SK-N-SH (cell line): ENCODE data around the gene SMIM5. TPM values are rescaled to one million over a fixed set of nuclear protein-coding genes. Genes with fewer than 3 reads are reported as not detected.

Experiments
- CTCF ChIA-PET: fragments of 300-600, 350-600 bp; formaldehyde crosslinking; extraction: SDS; loops from one replicate; lab custom pipeline; 2021; lab: Yijun Ruan, JAX
- POLR2A ChIA-PET: fragments of 350-600 bp; sonication (Branson Sonifier 250); formaldehyde crosslinking; extraction: SDS; loops from one replicate; lab custom pipeline; 2020; ENCODE audit warnings: antibody characterized with exemption, inconsistent platforms; lab: Yijun Ruan, JAX
- DNase-seq: peaks from one replicate; pipeline ENCODE4 v3.0.0; 2012
- H2AFZ ChIP-seq: fragments of 200-600 bp; sonication (generic); 2 replicates; pipeline ENCODE4 v1.8.1; 2016; ENCODE audit warnings: antibody characterized with exemption, mild to moderate bottlenecking, low read depth
- H3F3A ChIP-seq: fragments of 200-600 bp; sonication (generic); replicated peaks from 2 replicates; pipeline ENCODE3; 2016; ENCODE audit warnings: antibody characterized with exemption, mild to moderate bottlenecking; ENCODE audit not compliant: insufficient read depth
- H3K27ac ChIP-seq, 2 experiments: fragments of 200-500 bp in 1 of 2; fragments of 200-600 bp in 1 of 2; sonication (Bioruptor generic) in 1 of 2; sonication (generic), shearing (Covaris generic) in 1 of 2; 2 replicates each; pipeline versions ENCODE4 v1.5.1 to v1.6.1; 2014 to 2016; ENCODE audit warnings: low read depth in 2 of 2, inconsistent platforms in 1 of 2, low read length in 1 of 2, mild to moderate bottlenecking in 1 of 2, mixed read lengths in 1 of 2
- H3K27me3 ChIP-seq: fragments of 200-600 bp; sonication (generic), shearing (Covaris generic); 2 replicates; pipeline ENCODE4 v1.6.1; 2016; ENCODE audit warnings: mixed run types; ENCODE audit not compliant: insufficient read depth
- H3K36me3 ChIP-seq, 2 experiments: fragments of 200-500 bp in 1 of 2; fragments of 200-600 bp in 1 of 2; sonication (Bioruptor generic) in 1 of 2; sonication (generic) in 1 of 2; replicated peaks in 1 of 2; 2 replicates each; pipeline versions ENCODE3 to v1.5.1; 2014 to 2016; ENCODE audit warnings: low read length in 1 of 2, mild to moderate bottlenecking in 1 of 2; ENCODE audit not compliant: insufficient read depth in 2 of 2, control insufficient read depth in 1 of 2
- H3K4me1 ChIP-seq, 2 experiments: fragments of 200-500 bp in 1 of 2; fragments of 200-600 bp in 1 of 2; sonication (Bioruptor generic) in 1 of 2; sonication (generic), shearing (Covaris generic) in 1 of 2; 2 replicates each; pipeline versions ENCODE4 v1.5.1 to v1.6.1; 2014 to 2016; ENCODE audit warnings: low read depth in 1 of 2, low read length in 1 of 2, mixed run types in 1 of 2; ENCODE audit not compliant: insufficient read depth in 2 of 2, control insufficient read depth in 1 of 2
- H3K4me2 ChIP-seq: fragments of 200-600 bp; sonication (generic), shearing (Covaris generic); 2 replicates; pipeline ENCODE4 v1.6.1; 2017; ENCODE audit warnings: mixed run types
- H3K4me3 ChIP-seq, 2 experiments: fragments of 200-500 bp in 1 of 2; fragments of 200-600 bp in 1 of 2; sonication (Bioruptor generic) in 1 of 2; sonication (generic), shearing (Covaris generic) in 1 of 2; 2 replicates each; pipeline versions ENCODE4 v1.5.1 to v1.8.1; 2014 to 2016; ENCODE audit warnings: low read depth in 2 of 2, inconsistent platforms in 1 of 2, low read length in 1 of 2, mild to moderate bottlenecking in 1 of 2, mixed read lengths in 1 of 2, moderate library complexity in 1 of 2
- H3K79me2 ChIP-seq: fragments of 200-600 bp; sonication (generic); 2 replicates; pipeline ENCODE4 v1.8.1; 2017; ENCODE audit warnings: mild to moderate bottlenecking; ENCODE audit not compliant: insufficient read depth
- H3K9ac ChIP-seq: fragments of 200-600 bp; sonication (generic); 2 replicates; pipeline ENCODE4 v1.6.1; 2017; ENCODE audit warnings: mixed run types
- H3K9me2 ChIP-seq: fragments of 200-600 bp; sonication (generic); 2 replicates; pipeline ENCODE4 v1.6.1; 2017; ENCODE audit warnings: mixed run types
- H3K9me3 ChIP-seq: fragments of 200-600 bp; sonication (generic); 2 replicates; pipeline ENCODE4 v1.6.1; 2017; ENCODE audit warnings: mixed run types, mild to moderate bottlenecking, moderate library complexity
- H4K20me1 ChIP-seq: fragments of 200-600 bp; sonication (generic); 2 replicates; pipeline ENCODE4 v1.6.1; 2017; ENCODE audit warnings: mild to moderate bottlenecking, mixed run types; ENCODE audit not compliant: insufficient read depth
- ELF1 ChIP-seq: IDR thresholded peaks from 2 replicates; pipeline ENCODE4 v1.4.0; 2012
- FOXJ3 ChIP-seq: sonication (generic); formaldehyde crosslinking; IDR thresholded peaks from 2 replicates; pipeline ENCODE4 v1.5.1; 2020; ENCODE audit warnings: mild to moderate bottlenecking, missing genetic modification reagents
- FOXM1 ChIP-seq: IDR thresholded peaks from 2 replicates; pipeline ENCODE4 v1.4.0; 2012; ENCODE audit warnings: low read depth, mild to moderate bottlenecking
- JUND ChIP-seq: IDR thresholded peaks from 2 replicates; pipeline ENCODE4 v1.4.0; 2012
- MEF2A ChIP-seq: IDR thresholded peaks from 2 replicates; pipeline ENCODE4 v1.4.0; 2012; ENCODE audit warnings: low read depth, borderline replicate concordance
- RXRA ChIP-seq: IDR thresholded peaks from 2 replicates; pipeline ENCODE4 v1.4.0; 2012; ENCODE audit warnings: low read depth, mild to moderate bottlenecking, borderline replicate concordance
- SIN3A ChIP-seq: IDR thresholded peaks from 2 replicates; pipeline ENCODE4 v1.6.1; 2012; ENCODE audit warnings: low read depth, mild to moderate bottlenecking, low read length, moderate library complexity, borderline replicate concordance
- SMC3 ChIP-seq: IDR thresholded peaks from 2 replicates; pipeline ENCODE4 v1.6.1; 2012; ENCODE audit warnings: low read depth, low read length, improper control_type of control experiment
- YY1 ChIP-seq: IDR thresholded peaks from 2 replicates; pipeline ENCODE4 v1.4.0; 2012; ENCODE audit warnings: low read depth, mild to moderate bottlenecking
- WGBS: methylation state at CpG from one replicate; pipeline ENCODE4 v1.1.6; 2017; ENCODE audit warnings: low lambda C conversion rate; 5-methylcytosine and 5-hydroxymethylcytosine counted together
- polyA plus RNA-seq, 3 experiments: library from polyadenylated mRNA; depleted of rRNA; stranded (reverse); fragments of >200 nt; gene quantifications; 2 replicates each; pipeline ENCODE4 v1.2.3, GENCODE V29; 2012
- TF ChIP-seq, protein P1 (sequence below): IDR thresholded peaks from 2 replicates; pipeline ENCODE4 v1.4.0; 2012; ENCODE audit warnings: low read depth, borderline replicate concordance

SMIM5 gene
- polyA plus RNA-seq, 1 of the 3 experiments (the other 2 are of a cell fraction) = 0.02 TPM

DNA sequence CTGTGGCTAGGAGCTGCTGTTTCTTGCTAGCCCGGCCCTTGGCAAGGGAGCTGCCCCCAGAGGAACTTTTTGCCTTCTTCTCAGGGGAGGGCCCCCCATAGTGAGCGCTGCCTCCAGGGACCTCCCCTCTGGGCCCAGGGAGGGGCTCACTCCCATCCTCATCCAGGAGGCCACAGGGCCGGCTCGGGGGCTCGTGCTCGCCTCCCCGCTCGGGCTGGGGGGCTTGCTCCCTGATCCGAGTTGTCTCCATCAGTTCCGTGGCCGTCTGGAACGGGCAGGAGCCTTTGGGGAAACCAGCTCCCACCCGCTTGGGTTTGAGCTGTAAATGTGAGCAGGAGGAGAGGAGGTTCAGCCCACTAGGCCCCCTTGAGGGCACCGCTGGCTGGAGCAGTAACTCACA, 4.1 kb upstream of the SMIM5 start:
- no peaks in the 10 kb centered on the region for H3K79me2 ChIP-seq
- POLR2A ChIA-PET = interaction anchor here (0.9 to 1.1 kb wide), 2 partner anchors 9 to 119 kb away, joined by 3 to 4 read pairs; no protein-coding TSS in a partner anchor
- no peak overlapping the region for H3K9ac ChIP-seq
- no peak overlapping the region for H3K4me2 ChIP-seq
- no peak overlapping the region for H3K4me3 ChIP-seq
- peaks cover 3% of the 10 kb centered on the region for H3F3A ChIP-seq
- H3K27me3 ChIP-seq = no peaks in the 10 kb centered on the region
- H3K4me1 ChIP-seq = peaks cover 12 to 20% of the 10 kb centered on the region in 2 experiments; a peak in 3 of 4 replicates
- H3K9me3 ChIP-seq = no peaks in the 10 kb centered on the region
- WGBS = 91% methylated on average over 13 of the region's 14 CpGs
- no peak overlapping the region for H2AFZ ChIP-seq
- peaks cover 16% of the 10 kb centered on the region for H4K20me1 ChIP-seq
- no peak overlapping the region for H3K27ac ChIP-seq
- H3K36me3 ChIP-seq = peaks cover 0 to 50% of the 10 kb centered on the region in 2 experiments
- CTCF ChIA-PET = interaction anchor here (1.8 to 37.9 kb wide), 6 partner anchors 9 to 122 kb away, joined by 6 to 1370 read pairs (median 20); partner anchors contain the start of genes GALK1 and SMIM5
- no peaks in the 10 kb centered on the region for H3K9me2 ChIP-seq
- TF ChIP-seq ELF1 = no peak
- no peak for TF ChIP-seq YY1
- TF ChIP-seq FOXM1 = no peak
- TF ChIP-seq FOXJ3 (CRISPR knock-in tag) = no peak
- TF ChIP-seq SIN3A = no peak
- TF ChIP-seq, protein P1, sequence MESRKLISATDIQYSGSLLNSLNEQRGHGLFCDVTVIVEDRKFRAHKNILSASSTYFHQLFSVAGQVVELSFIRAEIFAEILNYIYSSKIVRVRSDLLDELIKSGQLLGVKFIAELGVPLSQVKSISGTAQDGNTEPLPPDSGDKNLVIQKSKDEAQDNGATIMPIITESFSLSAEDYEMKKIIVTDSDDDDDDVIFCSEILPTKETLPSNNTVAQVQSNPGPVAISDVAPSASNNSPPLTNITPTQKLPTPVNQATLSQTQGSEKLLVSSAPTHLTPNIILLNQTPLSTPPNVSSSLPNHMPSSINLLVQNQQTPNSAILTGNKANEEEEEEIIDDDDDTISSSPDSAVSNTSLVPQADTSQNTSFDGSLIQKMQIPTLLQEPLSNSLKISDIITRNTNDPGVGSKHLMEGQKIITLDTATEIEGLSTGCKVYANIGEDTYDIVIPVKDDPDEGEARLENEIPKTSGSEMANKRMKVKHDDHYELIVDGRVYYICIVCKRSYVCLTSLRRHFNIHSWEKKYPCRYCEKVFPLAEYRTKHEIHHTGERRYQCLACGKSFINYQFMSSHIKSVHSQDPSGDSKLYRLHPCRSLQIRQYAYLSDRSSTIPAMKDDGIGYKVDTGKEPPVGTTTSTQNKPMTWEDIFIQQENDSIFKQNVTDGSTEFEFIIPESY = no peak
- TF ChIP-seq SMC3 = no peak
- no peak for TF ChIP-seq MEF2A
- TF ChIP-seq JUND = no peak
- TF ChIP-seq RXRA = no peak
- TF ChIP-seq, all 33 proteins: peak for 0
- no peak for DNase-seq

DNA sequence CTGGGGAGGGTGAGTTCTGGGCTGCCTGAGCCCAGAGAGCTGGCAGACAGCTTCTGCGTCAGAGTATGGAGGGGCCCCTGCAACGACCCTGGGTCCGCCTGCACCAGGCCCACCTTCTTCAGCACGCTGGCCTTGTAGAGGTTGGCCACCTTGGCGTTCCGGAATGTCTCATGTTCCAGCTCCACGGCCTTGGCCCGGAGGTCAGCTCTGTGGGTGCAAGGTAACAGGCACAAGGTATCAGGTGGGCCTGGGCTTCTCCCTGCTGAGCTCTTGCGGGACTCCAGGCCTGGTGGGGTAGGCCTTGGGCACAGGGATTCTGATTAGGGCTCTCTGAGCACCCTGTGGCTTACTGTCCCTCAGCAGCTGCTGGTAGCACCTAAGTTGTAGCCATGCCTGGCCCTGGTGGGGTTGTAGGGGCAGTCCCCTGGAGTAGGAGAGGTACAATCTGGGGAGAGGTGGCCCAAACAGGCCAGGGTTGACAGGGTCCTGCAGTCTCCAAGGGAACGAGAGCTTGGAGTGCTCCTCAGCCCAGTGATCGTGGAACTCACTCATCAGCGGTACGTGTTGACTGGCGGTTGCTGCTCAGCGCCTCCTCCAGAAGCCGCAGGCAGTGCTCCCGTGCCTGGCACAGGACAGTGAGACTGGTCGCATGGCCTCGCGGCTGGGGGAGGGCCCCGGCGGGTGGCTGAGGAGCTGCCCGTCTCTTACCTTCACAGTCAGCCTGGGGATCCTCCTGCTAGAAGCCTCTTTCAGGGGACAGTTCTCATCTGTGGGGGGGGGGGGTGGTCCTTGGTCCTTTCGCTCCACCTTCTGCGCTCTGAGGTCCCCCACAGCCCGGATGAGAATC, 2.9 kb upstream of the SMIM5 start:
- WGBS = 92% methylated on average over 13 of the region's 26 CpGs
- Histone ChIP-seq H3K27ac (no peak overlapping the region), H3K9me3 (no peaks in the 10 kb centered on the region), H3K4me2 (no peak overlapping the region), H3F3A (peaks cover 3% of the 10 kb centered on the region), H4K20me1 (peaks cover 18% of the 10 kb centered on the region), H3K9me2 (no peaks in the 10 kb centered on the region), H3K36me3 (peaks cover 0 to 50% of the 10 kb centered on the region in 2 experiments), H2AFZ (no peak overlapping the region), H3K27me3 (no peaks in the 10 kb centered on the region), H3K4me3 (no peak overlapping the region), H3K79me2 (no peaks in the 10 kb centered on the region), H3K9ac (no peak overlapping the region), H3K4me1 (peaks cover 15 to 21% of the 10 kb centered on the region in 2 experiments; a peak in 3 of 4 replicates)
- ChIA-PET POLR2A (interaction anchor here (0.9 kb wide), 1 partner anchor 10 kb away, joined by 3 read pairs; no protein-coding TSS in a partner anchor), CTCF (interaction anchor here (1.4 to 37.9 kb wide), 7 partner anchors 10 to 121 kb away, joined by 3 to 1370 read pairs (median 8); partner anchors contain the start of genes GALK1 and SMIM5)
- no peak for DNase-seq
- no peak for TF ChIP-seq YY1
- TF ChIP-seq, protein P1 = no peak
